ENCODE measurements around the gene NOL3. TPM values are rescaled to one million over a fixed set of nuclear protein-coding genes. Genes with fewer than 3 reads are reported as not detected.

NOL3 gene
- total and polyA plus RNA-seq, 3 experiments from 2014 or later: 0.91 to 2.3 (median 2.1) TPM

DNA sequence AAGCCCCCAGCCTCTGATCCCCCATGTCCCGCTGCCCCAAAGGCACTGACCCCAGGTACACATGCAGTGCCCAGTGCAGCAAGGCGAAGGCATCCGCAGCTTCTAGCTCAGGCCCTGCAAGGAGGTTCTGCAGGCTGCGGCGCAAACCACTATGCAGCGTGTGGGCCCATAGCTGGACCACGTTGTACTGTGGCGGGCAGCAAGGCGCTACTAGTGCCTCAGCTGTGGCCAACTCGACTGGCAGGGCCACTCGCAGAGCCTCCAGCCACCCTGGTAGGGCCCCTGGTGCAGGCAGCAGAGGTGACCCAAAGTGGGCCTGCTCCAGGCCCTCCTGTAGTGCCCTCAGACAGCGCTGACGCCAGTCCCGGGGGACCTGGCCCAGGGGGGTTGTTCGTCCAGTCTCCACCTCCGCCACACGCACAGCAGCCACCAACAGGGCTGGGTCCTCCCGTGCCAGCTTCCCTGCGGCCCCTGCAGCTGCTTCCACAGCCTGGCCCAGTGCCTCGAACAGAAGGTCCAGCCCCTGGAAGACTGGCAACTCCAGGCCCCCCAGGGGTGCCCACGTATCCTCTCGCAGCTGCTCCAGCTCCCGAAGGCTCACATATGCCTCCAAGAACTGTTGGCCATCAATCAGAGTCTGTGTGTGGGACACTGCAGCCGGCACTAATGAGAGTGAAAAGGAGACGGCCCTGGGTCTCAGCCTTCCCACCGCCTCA lies 17.0 kb downstream of the NOL3 start:
- CTCF ChIA-PET: interaction anchor here (1.0 to 11.3 kb wide), 2 partner anchors 29 to 357 kb away, joined by 3 to 205 read pairs; partner anchors contain the start of genes B3GNT9, FBXL8, HSF4 and NAE1

DNA sequence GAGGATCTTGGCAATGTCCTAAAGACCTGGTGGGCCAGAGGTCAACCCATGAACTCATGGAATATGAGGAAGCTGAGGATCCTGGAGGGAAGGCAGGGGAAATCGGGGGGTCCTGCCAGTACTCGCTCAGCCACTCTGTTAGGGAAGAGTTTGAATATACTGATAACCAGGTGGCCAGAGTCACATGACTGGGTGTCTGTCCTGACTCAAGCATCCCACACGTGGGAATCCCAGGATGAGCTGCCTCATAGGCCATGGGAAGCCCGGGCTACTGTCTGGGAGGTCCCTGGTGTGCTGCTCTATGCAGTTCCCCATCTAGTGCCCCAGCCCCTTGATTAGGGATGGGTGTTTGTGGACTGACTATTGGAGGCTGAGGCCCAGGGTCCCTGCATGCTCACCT lies 18.0 kb downstream of the NOL3 start:
- Mint-ChIP-seq H3K4me1 (peaks cover 22 to 38% (median 28%) of the 10 kb centered on the region in 3 donors), H3K9me3 (no peaks in the 10 kb centered on the region), H3K4me3 (peak overlapping the region in 1 of 7 donors; percentile 62), H3K27me3 (peaks cover 0 to 4% of the 10 kb centered on the region in 2 donors), H3K36me3 (peaks cover 0 to 8% (median 0%) of the 10 kb centered on the region in 3 donors), H3K27ac (peak overlapping the region in 1 of 8 donors; percentile 74)
- Histone ChIP-seq H3K27me3 (ENCODE audit: insufficient read depth, low read length, poor library complexity, severe bottlenecking) (no peaks in the 10 kb centered on the region), H3K4me1 (ENCODE audit: insufficient read depth, low read length) (peaks cover 36% of the 10 kb centered on the region), H3K27ac (ENCODE audit: low read depth, low read length) (no peak overlapping the region), H3K9me3 (ENCODE audit: low read length) (no peaks in the 10 kb centered on the region), H3K4me3 (ENCODE audit: low read length) (no peak overlapping the region), H3K36me3 (ENCODE audit: insufficient read depth, low read length) (no peaks in the 10 kb centered on the region)
- CTCF ChIA-PET: interaction anchor here (1.0 to 11.3 kb wide), 3 partner anchors 9 to 30 kb away, joined by 3 to 205 read pairs (median 3); partner anchors contain the start of genes B3GNT9, FBXL8, HSF4 and TRADD
- no peak for DNase-seq
- POLR2A ChIA-PET: no interaction called here

More for the DNA sequence above, 17.0 kb downstream of the NOL3 start:
- no peaks in the 10 kb centered on the region for H3K27me3 ChIP-seq (ENCODE audit: insufficient read depth, low read length, poor library complexity, severe bottlenecking)
- no peak overlapping the region for H3K4me3 ChIP-seq (ENCODE audit: low read length)
- Mint-ChIP-seq H3K27ac (no peak overlapping the region), H3K9me3 (no peaks in the 10 kb centered on the region), H3K4me3 (no peak overlapping the region), H3K4me1 (peaks cover 15 to 28% (median 18%) of the 10 kb centered on the region in 3 donors), H3K27me3 (peaks cover 0 to 4% of the 10 kb centered on the region in 2 donors), H3K36me3 (peaks cover 0 to 2% (median 0%) of the 10 kb centered on the region in 3 donors)
- H3K4me1 ChIP-seq (ENCODE audit: insufficient read depth, low read length): peaks cover 33% of the 10 kb centered on the region
- no peaks in the 10 kb centered on the region for H3K36me3 ChIP-seq (ENCODE audit: insufficient read depth, low read length)
- POLR2A ChIA-PET: no interaction called here
- H3K9me3 ChIP-seq (ENCODE audit: low read length): no peaks in the 10 kb centered on the region
- no peak overlapping the region for H3K27ac ChIP-seq (ENCODE audit: low read depth, low read length)
- no peak for DNase-seq

DNA sequence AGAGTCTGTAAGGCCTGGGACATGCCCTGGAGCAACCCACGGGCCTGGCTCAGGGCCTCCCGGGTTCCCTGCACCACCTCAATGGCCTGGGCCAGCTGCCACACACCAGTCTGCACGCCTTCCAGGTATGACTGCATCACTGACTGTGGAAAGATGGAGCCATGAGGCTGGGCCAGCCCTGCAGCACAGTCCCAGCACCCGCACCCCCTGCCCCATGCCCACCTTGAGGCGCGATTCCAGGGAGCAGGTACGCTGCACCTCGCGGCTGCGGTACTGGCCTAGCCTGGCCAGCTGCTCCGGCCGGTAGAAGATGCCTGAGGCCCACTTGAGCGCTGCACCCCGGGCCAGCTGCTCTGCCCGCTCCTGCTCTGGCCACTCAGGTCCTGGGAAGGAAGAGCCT lies 18.5 kb downstream of the NOL3 start:
- Histone ChIP-seq H3K9me3 (ENCODE audit: low read length) (no peaks in the 10 kb centered on the region), H3K4me3 (ENCODE audit: low read length) (no peak overlapping the region), H3K4me1 (ENCODE audit: insufficient read depth, low read length) (peaks cover 40% of the 10 kb centered on the region), H3K36me3 (ENCODE audit: insufficient read depth, low read length) (no peaks in the 10 kb centered on the region), H3K27ac (ENCODE audit: low read depth, low read length) (no peak overlapping the region), H3K27me3 (ENCODE audit: insufficient read depth, low read length, poor library complexity, severe bottlenecking) (no peaks in the 10 kb centered on the region)
- Mint-ChIP-seq H3K4me3 (no peak overlapping the region), H3K36me3 (peaks cover 0 to 12% (median 0%) of the 10 kb centered on the region in 3 donors), H3K27me3 (peaks cover 0 to 4% of the 10 kb centered on the region in 2 donors), H3K4me1 (peaks cover 27 to 43% (median 33%) of the 10 kb centered on the region in 3 donors), H3K9me3 (no peaks in the 10 kb centered on the region), H3K27ac (no peak overlapping the region)
- CTCF ChIA-PET: interaction anchor here (1.0 to 11.3 kb wide), 3 partner anchors 9 to 30 kb away, joined by 3 to 205 read pairs (median 3); partner anchors contain the start of genes B3GNT9, FBXL8, HSF4 and TRADD
- POLR2A ChIA-PET: no interaction called here
- no peak for DNase-seq

DNA sequence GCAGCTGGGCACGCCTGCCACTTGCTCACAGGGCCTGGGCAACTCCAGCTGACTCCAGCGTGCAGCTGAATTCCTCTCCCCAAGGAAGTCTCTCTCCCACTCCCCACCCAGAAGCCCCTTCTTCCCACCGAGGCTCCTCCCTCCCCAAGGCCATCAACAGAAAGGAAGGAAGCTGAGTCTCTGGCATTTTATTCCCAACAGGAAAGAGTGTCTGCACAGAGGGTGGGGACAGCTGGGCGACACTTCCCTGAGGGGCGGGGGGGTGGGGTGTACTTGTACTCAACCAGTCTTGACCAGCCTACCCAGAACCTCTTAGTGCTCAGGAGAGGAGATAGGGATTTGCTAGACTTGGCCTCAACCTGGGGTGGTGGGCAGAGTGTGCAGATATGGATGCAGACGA lies 19.7 kb downstream of the NOL3 start, which contains the start of gene EXOC3L1:
EXOC3L1 (minus strand) TSS at position 96 of the 400 bp plus-strand sequence. CDS start 460 bp downstream, outside the sequence.
- H3K27ac Mint-ChIP-seq: peak within 1 kb of the TSS in 1 of 8 donors; percentile 77
- Histone ChIP-seq H3K4me1 (ENCODE audit: insufficient read depth, low read length) (peaks cover 34% of the 10 kb centered on the region), H3K27me3 (ENCODE audit: insufficient read depth, low read length, poor library complexity, severe bottlenecking) (no peaks in the 10 kb centered on the region), H3K27ac (ENCODE audit: low read depth, low read length) (no peak within 1 kb of the TSS), H3K36me3 (ENCODE audit: insufficient read depth, low read length) (peaks cover 9% of the 10 kb centered on the region), H3K9me3 (ENCODE audit: low read length) (no peaks in the 10 kb centered on the region), H3K4me3 (ENCODE audit: low read length) (no peak within 1 kb of the TSS)
- peaks cover 0 to 4% of the 10 kb centered on the region in 2 donors for H3K27me3 Mint-ChIP-seq
- peak within 1 kb of the TSS in 1 of 7 donors; percentile 13 for H3K4me3 Mint-ChIP-seq
- H3K4me1 Mint-ChIP-seq: peaks cover 32 to 46% (median 41%) of the 10 kb centered on the region in 3 donors
- no peaks in the 10 kb centered on the region for H3K9me3 Mint-ChIP-seq
- peaks cover 0 to 24% (median 0%) of the 10 kb centered on the region in 3 donors for H3K36me3 Mint-ChIP-seq
- DNase-seq: no peak
- ChIA-PET POLR2A (no interaction called here), CTCF (interaction anchor here (1.3 to 11.3 kb wide), 2 partner anchors 31 to 172 kb away, joined by 4 to 205 read pairs; partner anchors contain the start of genes B3GNT9, FBXL8, HSF4 and TRADD)

DNA sequence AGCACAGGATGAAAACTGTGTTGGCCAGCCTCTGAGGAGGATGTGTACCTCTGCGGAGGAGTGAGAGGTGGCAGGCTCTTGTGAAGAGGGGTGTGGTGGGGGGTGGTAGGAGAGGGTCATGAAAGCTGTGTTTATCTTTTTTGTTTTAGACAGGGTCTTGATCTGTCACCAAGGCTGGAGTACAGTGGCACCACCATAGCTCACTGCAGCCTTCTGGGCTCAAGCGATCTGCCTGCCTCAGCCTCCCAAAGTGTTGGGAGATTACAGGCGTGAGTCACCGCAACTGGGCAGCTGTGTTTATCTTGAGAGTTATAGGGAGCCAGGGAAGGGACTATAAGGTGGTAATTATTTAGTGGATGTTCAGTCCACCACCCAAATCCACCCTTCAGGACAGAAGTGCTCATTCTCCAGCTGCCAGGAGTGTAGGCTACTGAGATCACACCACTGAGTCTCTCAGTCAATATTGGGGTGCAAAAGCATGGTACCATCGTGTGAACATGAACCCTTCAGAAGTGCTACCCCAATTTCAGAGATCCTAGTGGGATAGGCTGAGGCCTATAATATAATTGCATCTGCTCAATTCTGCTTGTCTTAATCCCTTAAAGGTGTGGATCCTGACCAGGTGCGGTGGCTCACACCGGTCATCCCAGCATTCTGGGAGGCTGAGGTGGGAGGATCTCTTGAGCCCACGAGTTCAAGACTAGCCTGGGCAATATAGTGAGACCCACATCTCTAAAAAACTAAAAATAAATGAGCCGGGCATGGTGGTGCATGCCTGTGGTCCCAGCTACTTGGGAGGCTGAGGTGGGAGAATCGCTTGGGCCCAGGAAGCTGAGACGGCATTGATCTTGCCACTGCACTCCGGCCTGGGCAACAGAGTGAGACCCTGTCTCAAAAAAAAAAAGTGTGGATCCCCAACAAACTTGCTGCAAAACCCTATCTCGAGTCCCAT lies 20.4 kb downstream of the NOL3 start:
- no peak for DNase-seq
- no peaks in the 10 kb centered on the region for H3K9me3 Mint-ChIP-seq
- H3K4me3 Mint-ChIP-seq: peak overlapping the region in 5 of 7 donors; percentile 13 to 95 (median 91)
- no peak overlapping the region for H3K27ac ChIP-seq (ENCODE audit: low read depth, low read length)
- no peaks in the 10 kb centered on the region for H3K27me3 ChIP-seq (ENCODE audit: insufficient read depth, low read length, poor library complexity, severe bottlenecking)
- peaks cover 0 to 31% (median 2%) of the 10 kb centered on the region in 3 donors for H3K36me3 Mint-ChIP-seq
- H3K9me3 ChIP-seq (ENCODE audit: low read length): no peaks in the 10 kb centered on the region
- peaks cover 25 to 46% (median 41%) of the 10 kb centered on the region in 3 donors for H3K4me1 Mint-ChIP-seq
- ChIA-PET POLR2A (no interaction called here), CTCF (interaction anchor here (1.3 to 11.3 kb wide), 2 partner anchors 32 to 173 kb away, joined by 4 to 205 read pairs; partner anchors contain the start of genes B3GNT9, FBXL8, HSF4 and TRADD)
- peaks cover 27% of the 10 kb centered on the region for H3K4me1 ChIP-seq (ENCODE audit: insufficient read depth, low read length)
- H3K4me3 ChIP-seq (ENCODE audit: low read length): no peak overlapping the region
- H3K36me3 ChIP-seq (ENCODE audit: insufficient read depth, low read length): peaks cover 15% of the 10 kb centered on the region
- no peaks in the 10 kb centered on the region for H3K27me3 Mint-ChIP-seq
- H3K27ac Mint-ChIP-seq: peak overlapping the region in 1 of 8 donors; percentile 79

DNA sequence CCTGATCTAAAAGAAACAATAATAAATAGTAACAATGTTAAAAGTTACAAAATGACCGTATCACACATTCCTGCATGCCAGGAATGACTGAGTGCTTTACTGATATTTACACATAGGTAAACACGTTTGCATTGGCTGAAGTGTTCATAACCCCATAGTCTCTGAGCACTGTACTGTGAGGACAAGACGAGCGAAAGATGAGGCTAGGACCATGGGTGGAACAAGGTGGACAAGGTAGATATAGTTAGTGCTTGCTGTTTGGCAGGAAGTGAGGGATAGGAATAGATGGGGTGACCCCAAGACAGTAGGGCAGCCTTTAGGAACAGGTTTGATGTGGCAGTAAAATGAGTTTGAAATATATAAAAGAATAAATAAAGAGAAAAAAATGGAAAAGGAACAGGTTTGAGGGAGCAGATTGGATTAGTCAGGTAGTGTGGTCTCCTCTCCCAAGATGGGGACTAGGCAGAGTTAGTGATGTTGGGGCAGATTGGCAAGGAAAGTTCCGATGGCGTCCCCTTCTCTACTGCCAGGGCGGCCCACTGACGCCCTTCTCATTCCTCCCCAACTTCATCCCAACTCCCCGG lies 21.2 kb downstream of the NOL3 start:
- H3K27me3 ChIP-seq (ENCODE audit: insufficient read depth, low read length, poor library complexity, severe bottlenecking): no peaks in the 10 kb centered on the region
- ChIA-PET POLR2A (no interaction called here), CTCF (interaction anchor here (1.3 to 11.3 kb wide), 2 partner anchors 33 to 174 kb away, joined by 4 to 205 read pairs; partner anchors contain the start of genes B3GNT9, FBXL8, HSF4 and TRADD)
- H3K4me1 Mint-ChIP-seq: peaks cover 30 to 50% (median 48%) of the 10 kb centered on the region in 3 donors
- peaks cover 23% of the 10 kb centered on the region for H3K36me3 ChIP-seq (ENCODE audit: insufficient read depth, low read length)
- DNase-seq: no peak
- H3K4me1 ChIP-seq (ENCODE audit: insufficient read depth, low read length): peaks cover 24% of the 10 kb centered on the region
- peak overlapping the region; percentile 84 to 95 (median 91) for H3K4me3 Mint-ChIP-seq
- no peaks in the 10 kb centered on the region for H3K9me3 Mint-ChIP-seq
- peak overlapping the region; percentile 84 for H3K4me3 ChIP-seq (ENCODE audit: low read length)
- no peaks in the 10 kb centered on the region for H3K9me3 ChIP-seq (ENCODE audit: low read length)
- no peaks in the 10 kb centered on the region for H3K27me3 Mint-ChIP-seq
- H3K27ac Mint-ChIP-seq: peak overlapping the region; percentile 78 to 94 (median 90)
- H3K36me3 Mint-ChIP-seq: peaks cover 4 to 39% (median 7%) of the 10 kb centered on the region in 3 donors
- H3K27ac ChIP-seq (ENCODE audit: low read depth, low read length): no peak overlapping the region
